Mesenchymal stem cell (in vitro differentiated cells and primary cell): ENCODE data around the gene KIAA0513.

ENCODE experiments used
- DNase-seq: peaks from one replicate; pipeline ENCODE4 v3.0.0-alpha.2; 2013
- H2AFZ ChIP-seq: one replicate; pipeline ENCODE4 v1.6.1; 2013; ENCODE audit warnings: low read depth, mild to moderate bottlenecking, control low read depth, inconsistent platforms, low read length, moderate library complexity
- H2AK5ac ChIP-seq: 2 replicates; pipeline ENCODE4 v1.6.1; 2013; ENCODE audit warnings: low read length, moderate library complexity, mild to moderate bottlenecking, inconsistent platforms; ENCODE audit not compliant: severe bottlenecking
- H2BK120ac ChIP-seq: one replicate; pipeline ENCODE4 v1.6.1; 2013; ENCODE audit warnings: low read depth, mild to moderate bottlenecking, inconsistent platforms, low read length, moderate library complexity
- H2BK12ac ChIP-seq, 2 experiments: one replicate each; pipeline ENCODE4 v1.6.1; 2013; ENCODE audit warnings: inconsistent platforms in 2 of 2, low read length in 2 of 2, mild to moderate bottlenecking in 2 of 2, moderate library complexity in 2 of 2, control low read depth in 1 of 2
- H2BK15ac ChIP-seq: one replicate; pipeline ENCODE4 v1.6.1; 2013; ENCODE audit warnings: mild to moderate bottlenecking, low read depth, inconsistent platforms; ENCODE audit not compliant: poor library complexity, severe bottlenecking
- H2BK5ac ChIP-seq: 2 replicates; pipeline ENCODE4 v1.6.1; 2013; ENCODE audit warnings: low read depth, mild to moderate bottlenecking, low read length, control low read depth, inconsistent platforms; ENCODE audit not compliant: poor library complexity, severe bottlenecking
- H3K14ac ChIP-seq, 2 experiments: one replicate each; pipeline ENCODE4 v1.6.1; 2013; ENCODE audit warnings: inconsistent platforms in 2 of 2, low read length in 2 of 2, control low read depth in 1 of 2, mild to moderate bottlenecking in 1 of 2, moderate library complexity in 1 of 2
- H3K18ac ChIP-seq, 2 experiments: one replicate each; pipeline ENCODE4 v1.6.1; 2013; ENCODE audit warnings: inconsistent platforms in 2 of 2, low read length in 2 of 2, control low read depth in 1 of 2, low read depth in 1 of 2, mild to moderate bottlenecking in 1 of 2
- H3K23ac ChIP-seq, 2 experiments: one replicate each; pipeline ENCODE4 v1.6.1; 2013; ENCODE audit warnings: inconsistent platforms in 2 of 2, low read length in 2 of 2, mild to moderate bottlenecking in 2 of 2, moderate library complexity in 2 of 2, control low read depth in 1 of 2
- H3K27ac ChIP-seq: 2 replicates; pipeline ENCODE4 v1.5.1; 2013; ENCODE audit warnings: mild to moderate bottlenecking, moderate library complexity, low read length, control low read depth, inconsistent platforms; ENCODE audit not compliant: poor library complexity, severe bottlenecking
- H3K27me3 ChIP-seq, 2 experiments: 2 replicates each; pipeline versions ENCODE4 v1.6.1 to v1.7.0; 2013; ENCODE audit warnings: low read length in 2 of 2, mild to moderate bottlenecking in 2 of 2, moderate library complexity in 2 of 2, control low read depth in 1 of 2, inconsistent platforms in 1 of 2; ENCODE audit not compliant: control insufficient read depth in 1 of 2, insufficient read depth in 1 of 2
- H3K36me3 ChIP-seq, 2 experiments: 2 replicates each; pipeline versions ENCODE4 v1.6.1 to v1.7.0; 2013; ENCODE audit warnings: low read length in 2 of 2, control low read depth in 1 of 2, inconsistent platforms in 1 of 2, low read depth in 1 of 2, mild to moderate bottlenecking in 1 of 2; ENCODE audit not compliant: insufficient read depth in 2 of 2, control insufficient read depth in 1 of 2
- H3K4ac ChIP-seq, 2 experiments: one replicate each; pipeline ENCODE4 v1.6.1; 2013; ENCODE audit warnings: inconsistent platforms in 2 of 2, low read length in 2 of 2, mild to moderate bottlenecking in 2 of 2, moderate library complexity in 2 of 2, control low read depth in 1 of 2, low read depth in 1 of 2
- H3K4me1 ChIP-seq: 2 replicates; pipeline ENCODE4 v1.6.1; 2013; ENCODE audit warnings: low read depth, low read length, control low read depth; ENCODE audit not compliant: control insufficient read depth, insufficient read depth
- H3K4me2 ChIP-seq: 2 replicates; pipeline ENCODE4 v1.6.1; 2013; ENCODE audit warnings: low read length, mild to moderate bottlenecking, inconsistent platforms; ENCODE audit not compliant: poor library complexity, severe bottlenecking
- H3K4me3 ChIP-seq, 2 experiments: 2 replicates each; pipeline versions ENCODE4 v1.5.1 to v1.7.0; 2013; ENCODE audit warnings: low read length in 2 of 2, mild to moderate bottlenecking in 2 of 2, control low read depth in 1 of 2, low read depth in 1 of 2; ENCODE audit not compliant: insufficient read depth in 1 of 2
- H3K79me1 ChIP-seq: replicated peaks from 2 replicates; pipeline ENCODE4 v1.6.1; 2013; ENCODE audit warnings: mild to moderate bottlenecking, control low read depth, low read length, inconsistent platforms; ENCODE audit not compliant: poor library complexity, severe bottlenecking
- H3K9ac ChIP-seq: 2 replicates; pipeline ENCODE4 v1.7.0; 2013; ENCODE audit warnings: mild to moderate bottlenecking, low read length, moderate library complexity
- H3K9me3 ChIP-seq: 2 replicates; pipeline ENCODE4 v1.7.0; 2013; ENCODE audit warnings: mild to moderate bottlenecking, low read length; ENCODE audit not compliant: control insufficient read depth
- H4K8ac ChIP-seq: one replicate; pipeline ENCODE4 v1.6.1; 2013; ENCODE audit warnings: inconsistent platforms, mild to moderate bottlenecking, low read length, moderate library complexity
- H4K91ac ChIP-seq: one replicate; pipeline ENCODE4 v1.6.1; 2013; ENCODE audit warnings: mild to moderate bottlenecking, low read length, inconsistent platforms
- WGBS: methylation state at CpG from one replicate; pipeline ENCODE4 v1.1.7; 2013; ENCODE audit warnings: mixed read lengths; 5-methylcytosine and 5-hydroxymethylcytosine counted together

The KIAA0513 gene

GRCh38 chr16:85078226-85078625 lies 50.6 kb downstream of the KIAA0513 start:
- no peak overlapping the region for H3K18ac ChIP-seq
- H3K23ac ChIP-seq = no peak overlapping the region
- H4K91ac ChIP-seq = no peak overlapping the region
- no peak for DNase-seq
- no peak overlapping the region for H2BK15ac ChIP-seq
- H3K14ac ChIP-seq = no peak overlapping the region
- H3K27ac ChIP-seq = no peak overlapping the region
- no peak overlapping the region for H3K4me3 ChIP-seq
- no peak overlapping the region for H2AK5ac ChIP-seq
- WGBS = 91% methylated on average over 10 of the region's 10 CpGs
- H3K4me1 ChIP-seq = peaks cover 9% of the 10 kb centered on the region
- peaks cover 0 to 6% of the 10 kb centered on the region in 2 experiments for H3K27me3 ChIP-seq
- H3K4ac ChIP-seq = no peak overlapping the region
- no peak overlapping the region for H3K9ac ChIP-seq
- H2BK120ac ChIP-seq = no peak overlapping the region
- no peaks in the 10 kb centered on the region for H3K79me1 ChIP-seq
- H3K9me3 ChIP-seq = no peaks in the 10 kb centered on the region
- H2BK5ac ChIP-seq = no peak overlapping the region
- H4K8ac ChIP-seq = no peak overlapping the region
- H2AFZ ChIP-seq = no peak overlapping the region
- H2BK12ac ChIP-seq = no peak overlapping the region
- peaks cover 44 to 73% of the 10 kb centered on the region in 2 experiments for H3K36me3 ChIP-seq
- no peak overlapping the region for H3K4me2 ChIP-seq

- Histone ChIP-seq H3K4me3 (no peak overlapping the region), H2AFZ (no peak overlapping the region), H3K27ac (no peak overlapping the region), H2BK15ac (no peak overlapping the region), H3K18ac (no peak overlapping the region), H3K9ac (no peak overlapping the region), H3K36me3 (peaks cover 44 to 73% of the 10 kb centered on the region in 2 experiments), H4K91ac (no peak overlapping the region), H3K4ac (no peak overlapping the region), H3K9me3 (no peaks in the 10 kb centered on the region), H3K79me1 (no peaks in the 10 kb centered on the region), H2AK5ac (no peak overlapping the region), H3K27me3 (peaks cover 0 to 6% of the 10 kb centered on the region in 2 experiments), H4K8ac (no peak overlapping the region), H2BK120ac (no peak overlapping the region), H2BK5ac (no peak overlapping the region), H3K14ac (no peak overlapping the region), H3K23ac (no peak overlapping the region), H2BK12ac (no peak overlapping the region), H3K4me2 (no peak overlapping the region), H3K4me1 (peaks cover 9% of the 10 kb centered on the region)
- WGBS = 98% methylated on average over 9 of the region's 10 CpGs
- no peak for DNase-seq
Observed at GRCh38 chr16:85078952-85079351, 51.4 kb downstream of the KIAA0513 start.

GRCh38 chr16:85079785-85080570 lies 52.4 kb downstream of the KIAA0513 start:
- no peak overlapping the region for H3K4me3 ChIP-seq
- 86% methylated on average over 22 of the region's 22 CpGs for WGBS
- no peak overlapping the region for H3K27ac ChIP-seq
- H3K27me3 ChIP-seq = peaks cover 0 to 6% of the 10 kb centered on the region in 2 experiments
- no peak overlapping the region for H3K4ac ChIP-seq
- peaks cover 44 to 68% of the 10 kb centered on the region in 2 experiments for H3K36me3 ChIP-seq
- H3K79me1 ChIP-seq = no peaks in the 10 kb centered on the region
- H3K4me2 ChIP-seq = no peak overlapping the region
- H3K9me3 ChIP-seq = no peaks in the 10 kb centered on the region
- H2BK15ac ChIP-seq = no peak overlapping the region
- H3K9ac ChIP-seq = no peak overlapping the region
- H2BK12ac ChIP-seq = peak overlapping the region in 1 of 2 experiments; percentile 23
- H3K23ac ChIP-seq = no peak overlapping the region
- H3K4me1 ChIP-seq = peaks cover 11% of the 10 kb centered on the region
- no peak overlapping the region for H2AFZ ChIP-seq
- H4K8ac ChIP-seq = no peak overlapping the region
- H4K91ac ChIP-seq = no peak overlapping the region
- H2BK120ac ChIP-seq = no peak overlapping the region
- H3K18ac ChIP-seq = no peak overlapping the region
- no peak overlapping the region for H2AK5ac ChIP-seq
- no peak overlapping the region for H2BK5ac ChIP-seq
- no peak overlapping the region for H3K14ac ChIP-seq
- no peak for DNase-seq

GRCh38 chr16:85081038-85081437 lies 53.4 kb downstream of the KIAA0513 start:
- Histone ChIP-seq H4K8ac (no peak overlapping the region), H3K4me1 (peaks cover 13% of the 10 kb centered on the region), H2BK15ac (no peak overlapping the region), H3K4ac (no peak overlapping the region), H3K18ac (no peak overlapping the region), H3K4me2 (no peak overlapping the region), H2BK5ac (no peak overlapping the region), H3K23ac (no peak overlapping the region), H3K9me3 (no peaks in the 10 kb centered on the region), H3K27ac (no peak overlapping the region), H3K4me3 (no peak overlapping the region), H3K27me3 (peaks cover 0 to 6% of the 10 kb centered on the region in 2 experiments), H3K14ac (no peak overlapping the region), H2AFZ (no peak overlapping the region), H2BK120ac (no peak overlapping the region), H3K79me1 (no peaks in the 10 kb centered on the region), H3K36me3 (peaks cover 44 to 59% of the 10 kb centered on the region in 2 experiments), H3K9ac (no peak overlapping the region), H2BK12ac (no peak overlapping the region), H2AK5ac (no peak overlapping the region), H4K91ac (no peak overlapping the region)
- DNase-seq = peak; percentile 50
- 73% methylated on average over 9 of the region's 9 CpGs for WGBS
